8988T (cell line): Measurements from ENCODE around the gene S100A6.
A peak's percentile ranks its signal among the peaks of the same experiment; 100 is the strongest.

ENCODE experiments used
- DNase-seq: peaks from one replicate; pipeline ENCODE4 v3.0.0; 2011

Gene S100A6

DNA sequence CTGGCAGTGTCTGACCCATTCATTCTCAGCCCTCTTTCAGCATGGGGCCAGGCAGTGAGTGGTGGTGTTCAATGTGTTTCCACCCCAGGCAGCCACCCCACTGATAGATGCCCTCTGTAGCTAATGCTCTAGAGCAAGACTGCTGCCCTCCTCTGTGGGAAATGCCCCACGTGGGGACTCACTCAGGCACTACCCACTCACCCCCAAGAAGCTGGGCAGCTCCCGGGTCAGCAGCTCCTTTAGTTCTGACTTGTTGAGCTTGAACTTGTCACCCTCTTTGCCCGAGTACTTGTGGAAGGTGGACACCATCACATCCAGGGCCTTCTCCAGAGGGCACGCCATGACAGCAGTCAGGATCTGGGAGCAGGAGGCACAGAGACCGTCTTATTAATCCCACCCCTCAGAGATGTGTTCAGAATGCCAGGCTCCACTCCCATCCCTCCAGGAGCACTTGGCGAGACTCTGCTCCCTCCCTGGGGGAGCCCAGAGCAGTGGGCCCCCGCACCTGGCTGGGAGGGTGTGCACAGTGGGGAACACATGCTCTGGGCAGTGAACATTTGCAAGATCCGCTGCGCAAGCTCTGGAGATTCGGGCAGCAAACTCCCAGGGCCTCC lies 8.8 kb upstream of the S100A6 start:
- peak; percentile 14 for DNase-seq

DNA sequence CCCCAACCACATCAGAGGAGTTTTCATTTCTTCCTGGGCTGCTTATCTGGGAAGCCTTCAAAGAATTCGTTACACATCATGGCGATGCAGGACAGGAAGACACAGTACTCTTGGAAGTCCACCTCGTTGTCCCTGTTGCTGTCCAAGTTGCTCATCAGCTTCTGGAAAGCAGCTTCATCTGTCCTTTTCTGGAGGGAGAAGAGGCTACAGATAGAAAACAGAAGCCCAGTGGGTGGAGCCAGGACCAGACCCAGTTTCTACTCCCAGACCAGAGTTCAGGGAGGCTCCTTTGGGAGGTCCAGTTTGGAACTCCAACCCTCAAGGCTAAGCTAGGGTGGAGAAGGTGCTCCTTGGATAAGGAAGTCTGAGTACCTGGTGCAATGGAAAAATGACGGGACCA lies 7.9 kb upstream of the S100A6 start:
- DNase-seq: peak; percentile 3

DNA sequence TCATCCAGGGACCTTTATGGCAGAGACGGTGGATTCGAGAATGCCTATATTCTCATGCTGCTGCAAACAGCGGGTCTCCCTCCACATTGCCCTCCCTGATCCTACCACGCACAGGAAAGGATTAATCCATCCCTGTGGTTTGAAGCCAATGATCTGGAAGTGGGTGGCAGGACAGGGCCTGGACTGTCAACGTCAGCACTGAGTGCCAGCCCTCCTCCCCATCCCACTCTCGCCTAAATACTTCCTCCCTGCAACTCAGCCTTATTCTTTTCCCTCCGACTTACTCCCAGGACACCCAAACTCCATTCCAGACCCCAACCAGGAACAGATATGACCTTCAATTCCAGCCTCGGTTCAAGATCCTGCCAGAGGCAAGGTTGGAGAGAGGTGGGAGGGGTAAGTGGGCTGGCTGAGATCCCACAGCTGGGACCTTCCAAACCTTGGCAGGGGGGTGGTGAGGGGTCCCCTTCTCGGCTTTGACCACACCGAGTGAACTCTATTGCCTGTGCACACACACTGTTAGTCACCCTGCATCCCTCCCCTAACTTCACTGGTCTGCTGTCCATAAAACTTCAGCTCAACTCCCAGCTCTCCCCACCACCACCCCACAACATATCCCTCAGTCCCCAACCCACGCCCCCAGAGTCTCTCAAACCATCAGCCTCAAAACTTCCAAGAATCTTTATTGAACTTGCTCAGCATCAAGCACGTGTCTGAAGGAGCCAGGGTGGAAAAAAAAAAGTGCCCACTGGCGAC lies 7.3 kb upstream of the S100A6 start:
- DNase-seq: no peak

DNA sequence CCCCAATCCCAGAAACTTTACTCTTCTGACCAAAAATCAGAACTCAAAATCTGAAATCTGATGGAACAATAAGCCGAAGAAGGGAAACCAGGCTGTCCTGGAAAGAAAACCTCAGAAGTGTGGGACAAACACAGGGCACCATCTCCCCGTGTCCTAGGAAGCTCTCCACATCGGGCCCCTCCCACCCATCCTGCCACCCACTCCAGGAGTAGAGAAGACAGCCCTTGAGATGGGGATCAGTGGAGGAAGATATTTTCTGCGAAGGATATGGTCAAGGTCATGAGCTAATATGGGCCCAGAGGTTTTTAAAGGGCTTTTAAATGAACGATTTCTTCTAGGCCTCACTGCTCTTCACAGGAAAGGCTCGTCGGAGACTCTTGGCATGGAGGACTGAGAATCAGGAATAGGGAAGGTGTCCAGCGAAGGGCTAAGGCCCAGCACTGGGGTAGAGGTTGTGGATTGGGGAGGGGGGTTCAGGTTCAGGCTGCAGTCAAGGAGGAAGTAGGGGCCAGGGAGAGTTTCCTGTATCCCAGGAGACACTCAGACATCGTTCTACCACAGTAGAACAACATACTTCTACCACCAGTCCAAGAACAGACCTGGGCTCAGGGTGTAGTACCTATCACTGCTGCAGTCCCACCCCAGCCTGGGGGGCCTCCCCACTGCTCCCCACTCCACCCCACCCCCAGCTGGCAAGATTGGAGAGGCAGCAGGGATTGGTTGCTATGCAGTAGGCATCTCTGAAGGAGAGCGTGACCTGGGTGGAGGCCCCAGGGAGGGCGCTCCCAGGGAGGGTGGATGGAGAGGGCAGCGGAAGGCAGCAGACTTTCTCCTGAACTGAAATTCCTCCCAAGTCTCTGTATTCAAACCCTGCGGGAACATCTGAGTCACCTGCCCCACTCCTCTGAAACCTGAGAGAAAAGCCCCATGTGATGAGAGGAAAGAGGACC lies 6.1 kb upstream of the S100A6 start:
- DNase-seq: no peak

DNA sequence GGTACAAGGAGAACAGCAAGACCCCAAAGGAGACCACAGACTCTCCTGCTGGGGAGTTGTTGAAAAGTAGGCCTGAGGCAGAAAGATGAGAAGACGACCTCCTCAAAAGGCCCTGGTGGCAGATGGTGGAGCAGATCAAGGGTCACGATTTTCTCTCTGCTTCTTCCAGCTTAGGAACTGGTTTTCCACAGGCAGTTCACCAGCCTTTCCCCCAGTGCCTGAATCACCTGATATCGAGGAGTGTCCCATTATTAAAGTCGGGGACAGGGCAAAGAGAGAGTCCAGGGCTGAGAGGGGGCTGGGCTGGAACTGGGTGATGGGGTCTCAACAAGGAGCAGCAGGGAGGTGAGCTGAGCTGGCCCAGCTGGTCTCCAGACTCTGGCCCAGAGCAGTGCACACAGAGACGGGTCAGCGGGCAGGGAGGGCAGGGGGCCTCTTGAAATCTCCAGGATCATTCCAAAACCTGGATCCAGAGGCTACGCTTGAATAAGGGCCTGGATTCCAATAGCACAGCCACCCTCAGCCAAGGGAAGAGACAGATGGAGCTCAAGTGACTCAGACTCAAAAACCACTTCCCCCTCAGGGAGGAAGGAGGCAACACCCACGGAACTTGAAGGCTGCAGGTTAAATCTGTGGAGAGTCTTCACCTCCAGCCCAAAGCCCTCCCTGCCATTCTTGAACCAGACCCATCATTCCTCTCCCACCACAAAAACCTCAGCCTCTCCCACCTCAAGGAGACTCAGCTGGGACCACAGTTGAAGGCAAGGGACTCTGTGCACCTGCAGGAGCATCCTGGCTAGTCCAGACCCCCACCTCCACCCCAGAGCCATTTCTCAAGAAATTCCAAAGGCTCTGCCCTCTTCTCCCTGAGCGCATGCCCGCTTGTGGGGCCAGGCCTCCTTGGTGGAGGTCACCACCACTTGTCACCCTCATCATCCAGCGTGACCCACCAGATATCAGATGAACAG lies 4.9 kb upstream of the S100A6 start, which contains the start of gene S100A5:
S100A5 (minus strand) TSS at position 541 of the 968 bp plus-strand sequence. CDS start 743 bp downstream, outside the sequence.
- DNase-seq: no peak

DNA sequence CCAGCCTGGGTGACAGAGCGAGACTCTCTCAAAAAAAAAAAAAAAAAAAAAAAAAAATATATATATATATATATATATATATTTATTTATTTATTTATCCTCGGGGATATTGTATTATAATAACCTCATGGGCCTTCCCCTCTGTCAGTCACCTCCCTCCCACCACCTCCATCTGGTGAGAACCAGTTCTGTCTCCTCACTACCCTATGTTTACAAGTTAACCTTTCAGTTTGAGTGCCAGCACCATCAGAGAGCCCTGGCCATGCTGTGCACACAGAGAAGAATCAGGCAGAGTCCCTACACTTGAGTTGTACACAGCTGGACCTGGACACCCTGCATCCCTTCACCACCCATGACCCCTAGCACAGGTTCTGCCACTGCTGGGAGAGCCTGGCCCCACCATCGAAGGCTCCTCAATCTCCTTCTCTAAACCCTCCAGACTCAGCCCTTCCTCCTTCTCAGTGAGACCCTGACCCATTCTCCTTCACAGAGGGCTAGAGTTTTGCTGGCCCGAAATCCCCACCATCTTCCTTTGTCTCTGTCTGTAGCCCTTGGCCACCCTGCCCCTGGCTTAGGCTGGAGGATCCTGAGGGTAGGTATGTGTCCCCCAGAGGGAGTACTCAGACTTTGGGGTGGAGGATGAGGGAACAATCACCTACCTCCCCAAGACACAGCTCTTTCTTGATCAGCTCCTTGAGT lies 3.8 kb upstream of the S100A6 start:
- DNase-seq: no peak

DNA sequence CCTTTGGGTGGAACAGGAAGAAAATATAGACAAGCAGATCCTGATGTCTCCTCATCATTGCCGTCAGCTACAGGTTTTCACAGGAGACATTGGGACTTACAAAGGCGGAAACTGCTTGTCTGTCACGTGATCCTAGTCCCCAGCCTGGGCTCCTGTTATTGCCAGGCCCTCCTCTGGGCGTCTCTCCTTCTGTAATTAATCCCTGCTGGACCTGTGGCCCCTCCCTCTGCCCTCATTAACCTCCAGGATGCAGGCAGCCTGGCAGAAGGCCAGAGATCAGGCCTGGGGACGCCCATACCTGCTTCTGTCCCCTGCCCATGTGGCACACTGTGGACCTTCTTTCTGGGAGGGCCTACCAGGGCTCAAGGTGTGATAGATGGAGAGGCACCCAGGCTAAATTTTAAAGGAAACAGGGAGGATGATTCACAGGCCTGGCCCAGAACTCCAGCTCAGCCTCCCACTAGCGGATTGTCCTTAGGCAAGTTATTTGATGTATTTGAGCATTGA lies 2.6 kb upstream of the S100A6 start:
- no peak for DNase-seq

DNA sequence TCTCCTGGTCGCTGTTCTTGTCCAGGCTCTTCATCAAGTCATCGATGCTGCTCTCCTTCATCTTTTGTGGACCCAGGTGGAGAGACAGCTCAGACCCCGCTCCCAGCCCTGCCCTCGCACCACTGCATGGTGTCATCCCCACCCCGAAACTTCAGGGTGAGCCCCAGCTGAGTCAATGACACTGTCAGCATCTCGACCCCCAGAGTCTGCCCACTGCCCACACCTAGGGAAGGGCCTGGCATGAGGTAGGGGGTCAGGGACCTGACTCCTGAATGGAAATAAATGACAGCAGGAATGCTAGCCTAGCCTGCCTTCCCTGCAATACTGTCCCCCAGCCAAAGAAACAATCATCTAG lies 1.6 kb upstream of the S100A6 start:
- no peak for DNase-seq

DNA sequence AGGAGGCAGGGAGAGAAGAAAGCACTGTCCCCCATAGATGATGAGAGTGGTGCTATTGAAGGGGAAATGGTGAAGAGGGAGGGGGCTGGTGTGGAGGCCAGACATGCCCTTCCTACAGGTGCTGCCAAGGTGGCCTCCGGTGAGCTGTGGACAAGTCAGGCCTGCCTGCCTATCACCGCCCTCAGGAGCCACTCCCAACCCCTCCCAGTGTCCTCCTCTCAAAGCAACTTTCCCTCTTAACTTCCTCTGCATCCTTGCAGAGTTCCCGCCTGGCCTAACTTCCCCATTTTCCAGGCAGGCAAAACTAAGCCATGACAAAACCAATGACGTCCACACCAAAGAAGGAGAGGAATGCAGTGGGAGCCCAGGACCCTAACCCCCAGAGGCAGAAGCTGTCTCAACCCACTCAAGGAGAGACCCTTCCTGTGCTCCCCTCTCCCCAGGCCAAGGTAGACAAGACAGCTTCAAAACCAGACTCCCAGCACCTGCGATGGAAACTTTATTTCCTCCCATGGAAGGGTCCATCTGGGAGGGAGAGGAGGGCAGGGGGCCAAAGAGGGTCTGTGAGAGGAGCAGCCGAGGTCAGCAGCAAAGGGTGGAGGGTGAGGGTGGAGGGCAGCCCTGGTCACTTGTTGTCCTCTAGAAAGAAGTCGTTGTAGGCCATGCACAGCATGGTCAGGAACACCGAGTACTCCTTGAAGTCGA lies 1.0 kb upstream of the S100A6 start:
- no peak for DNase-seq

DNA sequence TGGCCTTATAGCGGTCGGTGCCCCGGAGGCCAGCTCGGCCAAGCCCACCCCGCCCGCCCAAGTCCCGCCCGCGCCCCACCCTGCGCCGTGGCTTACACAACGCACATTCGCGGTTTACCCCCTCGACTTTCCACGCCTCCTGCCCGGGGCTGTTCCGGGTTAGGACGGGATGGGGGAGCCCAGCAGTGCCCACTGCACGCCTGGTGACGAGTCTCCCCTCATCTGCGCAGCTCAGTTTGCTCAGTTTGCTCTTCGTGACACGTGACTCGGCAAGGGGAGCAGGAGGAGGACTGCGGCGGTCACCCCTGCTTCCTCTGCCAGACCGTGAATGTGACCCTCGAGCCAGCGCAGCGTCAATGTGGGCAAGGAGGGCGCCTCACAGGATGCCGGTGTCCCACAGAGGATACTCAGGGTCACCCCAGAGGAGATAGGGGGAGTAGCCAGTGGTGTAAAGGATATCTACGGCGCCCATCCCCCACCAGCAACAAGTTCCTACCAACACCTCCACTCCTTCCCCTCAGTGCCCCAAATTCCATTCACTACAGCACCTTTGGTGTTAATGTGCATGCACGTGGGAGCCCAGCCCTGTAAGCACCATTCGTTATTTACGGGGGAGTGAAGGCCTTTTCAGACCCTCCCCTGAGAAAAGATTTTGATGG lies 350 bp upstream of the S100A6 start:
- peak; percentile 51 for DNase-seq

DNA sequence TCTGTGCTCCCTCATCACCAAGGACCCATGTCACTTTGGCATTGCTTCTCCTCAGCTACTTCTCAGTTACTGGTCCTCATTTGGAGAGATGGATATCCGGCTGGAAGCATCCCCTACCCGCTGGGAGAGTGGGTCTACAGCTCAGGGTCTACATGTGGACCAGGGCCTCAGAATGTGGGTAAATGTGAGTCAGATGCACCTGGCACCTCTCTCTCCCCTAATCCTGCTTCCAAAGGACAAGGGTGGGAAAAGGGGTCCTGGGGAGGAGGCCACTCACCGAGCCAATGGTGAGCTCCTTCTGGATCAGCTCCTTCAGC lies 908 bp downstream of the S100A6 start:
- DNase-seq: no peak

DNA sequence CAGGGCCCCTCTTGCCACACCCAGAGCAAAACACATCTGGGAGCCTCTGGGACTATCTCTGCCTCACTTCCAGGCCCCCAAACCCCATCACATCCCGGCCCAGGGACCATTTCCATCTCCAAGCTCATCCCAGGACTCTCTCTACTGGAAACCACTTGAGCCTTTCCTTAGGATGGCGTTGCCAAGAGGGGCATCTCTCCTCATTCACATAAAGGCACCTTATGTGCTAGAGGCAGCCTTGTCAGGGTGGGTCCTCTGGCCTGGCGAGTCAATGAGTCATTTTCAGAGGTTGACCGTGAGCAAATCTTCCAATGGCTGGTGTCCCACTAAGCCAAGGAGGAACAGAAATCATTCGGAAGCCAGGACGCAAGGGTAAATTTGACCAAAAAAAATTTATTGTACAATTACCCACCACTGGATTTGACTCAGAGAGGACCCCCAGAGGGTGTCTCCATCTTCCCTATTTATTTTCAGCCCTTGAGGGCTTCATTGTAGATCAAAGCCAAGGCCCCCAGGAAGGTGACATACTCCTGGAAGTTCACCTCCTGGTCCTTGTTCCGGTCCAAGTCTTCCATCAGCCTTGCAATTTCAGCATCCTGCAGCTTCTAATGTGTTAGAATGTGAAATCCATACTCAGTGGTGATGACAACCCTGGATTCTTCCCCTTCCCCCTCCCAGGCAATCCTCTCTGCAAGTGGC lies 1.4 kb downstream of the S100A6 start:
- DNase-seq: no peak

DNA sequence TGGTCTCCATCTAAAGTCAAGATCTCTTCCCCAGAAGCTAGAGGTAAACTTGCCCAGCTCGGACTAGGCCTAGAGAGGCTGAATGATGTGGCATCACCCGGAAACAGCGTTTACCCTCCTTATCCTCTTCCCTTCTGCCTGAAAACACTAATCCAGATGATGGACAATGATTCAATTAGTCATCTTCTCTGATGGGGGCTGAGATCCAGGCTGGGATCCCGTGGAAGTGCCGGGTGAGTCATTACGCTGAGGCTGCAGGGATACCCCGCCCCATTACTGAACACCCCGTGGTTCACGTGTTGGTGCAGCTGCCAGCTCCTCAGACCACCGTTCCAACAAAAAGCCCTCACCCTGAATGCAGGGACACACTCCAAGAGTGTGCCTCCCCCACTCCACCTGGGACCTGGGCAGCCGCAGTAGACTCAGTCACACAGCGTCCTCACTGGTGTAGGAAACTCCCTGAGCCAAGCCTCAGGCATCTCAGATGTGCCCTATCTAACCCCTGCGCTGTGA lies 2.0 kb downstream of the S100A6 start:
- peak; percentile 48 for DNase-seq

DNA sequence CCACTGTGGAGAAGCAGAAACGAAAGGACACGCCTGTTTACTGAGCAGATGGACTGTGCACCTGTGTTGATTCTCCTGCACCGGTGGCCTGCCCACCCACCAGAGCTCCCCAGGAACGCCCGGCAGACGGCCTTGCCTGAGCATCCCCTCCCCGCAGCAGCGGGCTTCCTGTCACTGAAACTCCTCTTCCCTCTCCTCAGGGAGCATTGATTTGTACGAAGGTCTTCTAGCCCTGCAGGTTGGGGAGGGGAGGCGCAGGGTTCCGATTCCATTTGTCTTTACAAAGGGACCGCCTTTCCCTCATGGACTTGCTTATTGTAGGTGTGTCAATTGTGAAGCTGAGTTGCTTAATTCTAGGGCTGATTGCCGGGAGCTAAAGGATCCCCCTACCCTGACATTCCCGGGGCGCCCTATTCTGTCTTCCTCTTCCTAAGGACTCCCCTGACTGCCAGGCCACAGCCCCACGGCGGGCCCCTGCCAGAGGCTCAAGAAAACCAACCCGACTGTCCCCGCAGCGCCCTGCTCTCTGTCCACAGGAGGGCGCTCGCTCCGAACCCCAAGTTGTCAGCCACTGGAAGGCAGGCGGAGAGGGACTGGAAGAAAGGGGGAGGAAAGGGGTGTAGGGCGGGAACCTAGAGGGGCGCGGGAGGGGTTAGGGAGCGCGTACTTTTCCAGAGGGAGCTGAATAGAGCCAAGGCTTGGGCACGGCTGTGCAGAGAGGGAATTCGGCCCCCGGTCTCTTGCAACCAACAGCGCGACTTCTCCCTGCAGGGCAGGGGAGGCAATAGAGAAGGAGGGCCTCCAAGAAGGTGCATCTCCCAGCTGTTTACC lies 2.8 kb downstream of the S100A6 start:
- DNase-seq: peak; percentile 87

DNA sequence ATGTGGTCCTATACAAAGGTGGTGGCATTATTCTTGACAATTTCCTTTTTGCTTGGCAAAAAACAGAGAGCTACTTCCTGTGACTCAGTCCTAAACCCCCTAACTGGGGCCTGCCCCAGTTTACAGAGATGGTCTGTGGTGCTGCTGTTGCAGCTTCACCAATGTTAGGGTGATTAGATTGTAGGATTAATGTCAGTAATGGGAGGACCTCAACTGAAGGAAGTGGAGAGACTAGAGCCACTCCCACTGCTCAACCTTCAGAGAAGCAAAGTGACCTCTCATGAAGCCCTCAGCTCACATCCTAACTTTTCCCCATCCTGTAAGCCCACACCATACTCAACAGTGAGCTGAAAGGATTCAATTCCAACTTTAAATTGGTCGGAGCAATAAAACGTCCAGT lies 3.6 kb downstream of the S100A6 start:
- no peak for DNase-seq

DNA sequence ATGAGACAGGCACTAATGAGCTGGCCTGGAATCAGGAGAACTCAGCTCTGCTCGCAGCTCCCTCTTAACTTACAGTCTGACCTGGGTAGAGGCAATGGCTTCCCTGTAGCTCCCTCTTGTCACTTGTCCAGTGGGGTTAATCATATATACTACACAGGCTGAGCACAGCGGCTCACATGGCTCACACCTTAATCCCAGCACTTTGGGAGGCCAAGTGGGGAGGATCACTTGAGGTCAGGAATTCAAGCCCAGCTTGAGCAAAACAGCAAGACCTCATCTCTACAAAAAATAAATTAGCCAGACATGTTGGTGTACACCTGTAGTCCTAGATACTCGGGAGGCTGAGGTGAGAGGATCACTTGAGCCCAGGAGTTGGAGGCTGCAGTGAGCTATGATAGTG lies 4.2 kb downstream of the S100A6 start:
- DNase-seq: no peak

DNA sequence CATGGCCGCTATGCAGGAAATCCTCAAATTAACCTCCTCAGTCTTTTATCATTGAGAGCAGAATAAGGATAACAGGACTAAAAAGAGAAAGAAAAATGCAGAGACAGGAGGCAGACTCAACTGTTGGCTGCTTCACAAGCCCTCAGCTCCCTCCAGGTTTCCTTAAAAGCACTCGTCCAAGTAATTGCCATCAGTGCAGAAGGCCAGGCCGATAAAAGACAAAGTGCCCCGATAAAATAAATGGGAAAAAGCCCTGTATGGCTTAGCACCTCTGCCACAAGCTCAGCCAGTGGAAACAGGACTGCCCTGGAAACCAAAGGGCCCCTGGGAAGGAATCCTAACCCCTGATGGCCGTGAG lies 8.1 kb downstream of the S100A6 start:
- DNase-seq: no peak

DNA sequence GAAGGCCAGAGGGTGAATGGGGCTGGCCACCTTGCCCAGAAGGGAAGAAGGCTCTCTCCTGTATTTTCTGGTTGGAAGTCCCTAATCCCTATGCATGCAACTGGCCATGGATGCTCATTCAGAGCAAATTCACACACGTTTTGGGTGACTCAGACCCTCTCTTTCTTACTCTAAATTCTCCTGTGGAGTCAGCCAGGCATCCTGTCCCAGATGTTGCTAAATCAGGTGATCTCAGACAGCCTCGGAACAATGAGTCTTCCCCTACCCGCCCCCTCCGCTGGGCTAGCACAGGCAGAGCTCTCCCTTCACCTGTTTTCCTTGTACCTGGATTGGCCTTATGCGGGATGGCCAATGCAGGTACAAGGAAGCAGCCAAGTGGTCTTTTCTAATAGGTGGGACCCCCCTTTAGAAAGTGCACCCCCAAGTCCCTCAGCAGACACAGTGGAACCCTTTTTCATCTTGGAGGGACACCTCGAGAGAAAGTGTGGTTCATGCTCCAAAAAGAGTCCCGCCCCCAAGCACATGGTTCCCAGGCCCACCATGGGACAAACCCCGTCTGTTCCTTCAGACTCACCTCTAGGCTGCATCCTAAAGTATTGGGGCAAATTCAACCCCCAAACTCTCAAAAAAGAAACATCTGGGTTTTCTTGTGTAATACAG lies 8.6 kb downstream of the S100A6 start:
- no peak for DNase-seq
